PC-9 (cell line): ENCODE measurements around the gene RNF41. TPM values are rescaled to one million over a fixed set of nuclear protein-coding genes. Genes with fewer than 3 reads are reported as not detected.

Experiments
- BruUV-seq: library from RNA; stranded (reverse); fragments of 400-500 nt; replicated peaks from 2 replicates; lab custom pipeline; 2021; lab: Mats Ljungman, UMichigan
- CTCF ChIA-PET: fragments of 300-600 bp; sonication (Branson Sonifier 250); formaldehyde crosslinking; loops from one replicate; lab custom pipeline; 2022; ENCODE audit warnings: antibody characterized with exemption; lab: Charles Lee
- POLR2A ChIA-PET: fragments of 300-600 bp; sonication (Branson Sonifier 250); formaldehyde crosslinking; loops from one replicate; lab custom pipeline; 2022; ENCODE audit warnings: antibody characterized with exemption; ENCODE audit not compliant: unreplicated experiment; lab: Charles Lee
- DNase-seq, 2 experiments: peaks; one replicate each; pipeline versions ENCODE4 v3.0.0 to v3.0.0-alpha.2; 2015 to 2022; ENCODE audit warnings: mixed read lengths in 1 of 2
- H2AFZ ChIP-seq: fragments of 200-600 bp; sonication (generic); 2 replicates; pipeline ENCODE4 v1.8.1; 2017; ENCODE audit warnings: antibody characterized with exemption
- H3F3A ChIP-seq: fragments of 200-600 bp; sonication (generic); 2 replicates; pipeline ENCODE4 v1.8.1; 2017; ENCODE audit warnings: antibody characterized with exemption, mild to moderate bottlenecking, low read depth; ENCODE audit not compliant: insufficient read depth
- H3K27ac ChIP-seq: fragments of 200-600 bp; sonication (generic); 2 replicates; pipeline ENCODE4 v1.6.1; 2016; ENCODE audit warnings: mixed run types
- H3K27me3 ChIP-seq: fragments of 200-600 bp; sonication (generic); 2 replicates; pipeline ENCODE4 v1.6.1; 2016; ENCODE audit warnings: low read depth, mixed run types; ENCODE audit not compliant: insufficient read depth
- H3K36me3 ChIP-seq: fragments of 200-600 bp; sonication (generic); 2 replicates; pipeline ENCODE4 v1.6.1; 2016; ENCODE audit warnings: low read depth, mixed run types
- H3K4me1 ChIP-seq: fragments of 200-600 bp; sonication (generic); replicated peaks from 2 replicates; pipeline ENCODE4 v1.6.1; 2016; ENCODE audit warnings: mixed run types; ENCODE audit not compliant: insufficient read depth
- H3K4me2 ChIP-seq: fragments of 200-600 bp; sonication (generic); 2 replicates; pipeline ENCODE4 v1.6.1; 2017; ENCODE audit warnings: mixed run types
- H3K4me3 ChIP-seq: fragments of 200-600 bp; sonication (generic); 2 replicates; pipeline ENCODE4 v1.6.1; 2016; ENCODE audit warnings: mixed run types
- H3K79me2 ChIP-seq: fragments of 200-600 bp; sonication (generic); 2 replicates; pipeline ENCODE4 v1.6.1; 2017; ENCODE audit warnings: low read depth, mixed run types
- H3K9me2 ChIP-seq: fragments of 200-600 bp; sonication (generic); 2 replicates; pipeline ENCODE4 v1.8.1; 2017; ENCODE audit warnings: mild to moderate bottlenecking; ENCODE audit not compliant: insufficient read depth
- H3K9me3 ChIP-seq: fragments of 200-600 bp; sonication (generic); 2 replicates; pipeline ENCODE4 v1.8.1; 2016; ENCODE audit warnings: low read depth; ENCODE audit not compliant: insufficient read depth
- H4K20me1 ChIP-seq: fragments of 200-600 bp; sonication (generic); 2 replicates; pipeline ENCODE4 v1.8.1; 2017; ENCODE audit not compliant: insufficient read depth
- CTCF ChIP-seq: fragments of 200-600 bp; sonication (generic); conservative IDR thresholded peaks from 2 replicates; pipeline ENCODE4 v1.6.1; 2017; ENCODE audit warnings: mixed run types, antibody characterized with exemption, mild to moderate bottlenecking, moderate library complexity
- EZH2 ChIP-seq: fragments of 200-600 bp; sonication (generic); IDR thresholded peaks from 2 replicates; pipeline ENCODE4 v1.8.0; 2017; ENCODE audit warnings: antibody characterized with exemption, low read depth
- intact Hi-C: fragments of 100-400 bp; cut with micrococcal nuclease; formaldehyde crosslinking; loops from one replicate; pipeline ENCODE4 v1.10.0; 2022; ENCODE audit not compliant: unreplicated experiment
- total RNA-seq: library from RNA; stranded (reverse); gene quantifications from 2 replicates; pipeline ENCODE4 v1.2.3, GENCODE V29; 2021

Gene RNF41
- total RNA-seq, 1 experiment from 2014 or later, result 33.4 TPM

- POLR2A ChIA-PET, result interaction anchor here (0.6 kb wide), 1 partner anchor 193 kb away, joined by 3 read pairs; no protein-coding TSS in a partner anchor
- Histone ChIP-seq H3F3A (peaks cover 11% of the 10 kb centered on the region; the same call in 1 of the 2 replicates), H3K9me3 (no peaks in the 10 kb centered on the region), H2AFZ (no peak overlapping the region), H3K27me3 (no peaks in the 10 kb centered on the region), H3K36me3 (no peaks in the 10 kb centered on the region), H3K9me2 (no peaks in the 10 kb centered on the region), H3K4me2 (no peak overlapping the region), H3K4me1 (no peaks in the 10 kb centered on the region), H3K79me2 (no peaks in the 10 kb centered on the region), H3K4me3 (no peak overlapping the region), H4K20me1 (no peaks in the 10 kb centered on the region), H3K27ac (no peak overlapping the region)
- CTCF ChIA-PET, result no interaction called here
- no peak for DNase-seq
- BruUV-seq, result no TSS peak
- intact Hi-C loops, result no loop called here
- TF ChIP-seq EZH2 (no peak), CTCF (no peak)
These were observed 9.5 kb upstream of the RNF41 start for GRCh38 chr12:56231184-56231582.

GRCh38 chr12:56230432-56231183 is 8.9 kb upstream of the RNF41 start:
- Histone ChIP-seq H3K27ac (no peak overlapping the region), H3K36me3 (no peaks in the 10 kb centered on the region), H3K27me3 (no peaks in the 10 kb centered on the region), H4K20me1 (no peaks in the 10 kb centered on the region), H3K4me1 (no peaks in the 10 kb centered on the region), H3K9me2 (no peaks in the 10 kb centered on the region), H2AFZ (no peak overlapping the region), H3K4me3 (no peak overlapping the region), H3F3A (peaks cover 11% of the 10 kb centered on the region; the same call in 1 of the 2 replicates), H3K4me2 (no peak overlapping the region), H3K9me3 (no peaks in the 10 kb centered on the region), H3K79me2 (no peaks in the 10 kb centered on the region)
- no peak for TF ChIP-seq CTCF
- TF ChIP-seq EZH2, result no peak
- BruUV-seq, result no TSS peak
- intact Hi-C loops, result no loop called here
- ChIA-PET CTCF (no interaction called here), POLR2A (no interaction called here)
- DNase-seq, result no peak

GRCh38 chr12:56229916-56230431 is 8.3 kb upstream of the RNF41 start, which contains the start of gene SLC39A5:
Gene SLC39A5 (plus strand): TSS chr12:56230051. CDS start chr12:56231275, 1,224 bp downstream.
- intact Hi-C loops, result no loop called here
- CTCF ChIA-PET, result no interaction called here

More at GRCh38 chr12:56229916-56230431, 8.3 kb upstream of the RNF41 start, which contains the start of gene SLC39A5:
- H3K27me3 ChIP-seq, result no peaks in the 10 kb centered on the region
- no peaks in the 10 kb centered on the region for H3K36me3 ChIP-seq
- H3K4me1 ChIP-seq, result peaks cover 4% of the 10 kb centered on the region; the same call in 1 of the 2 replicates
- H3K4me3 ChIP-seq, result no peak within 1 kb of the TSS
- no peak within 1 kb of the TSS for H2AFZ ChIP-seq
- BruUV-seq, result no TSS peak
- TF ChIP-seq EZH2 (no peak), CTCF (no peak)
- POLR2A ChIA-PET, result no interaction called here
- no peak within 1 kb of the TSS for H3K4me2 ChIP-seq
- no peaks in the 10 kb centered on the region for H4K20me1 ChIP-seq
- no peaks in the 10 kb centered on the region for H3K9me3 ChIP-seq
- peaks cover 11% of the 10 kb centered on the region; the same call in 1 of the 2 replicates for H3F3A ChIP-seq
- H3K27ac ChIP-seq, result no peak within 1 kb of the TSS
- H3K9me2 ChIP-seq, result no peaks in the 10 kb centered on the region
- H3K79me2 ChIP-seq, result no peaks in the 10 kb centered on the region
- no peak for DNase-seq
